HG03521 (cell line): ENCODE data around the gene AMPD2.
"Not testable (repeated sequence)": the region's sequence is repeated elsewhere in the genome, so short reads cannot be mapped to it uniquely, and the experiment has no call there.

Source experiments
- ATAC-seq: cut with Tn5 transposase; IDR thresholded peaks from one replicate; pipeline ENCODE4 v1.9.1; 2021; ENCODE audit warnings: mild to moderate bottlenecking, moderate library complexity; ENCODE audit not compliant: unreplicated experiment

Gene AMPD2

DNA sequence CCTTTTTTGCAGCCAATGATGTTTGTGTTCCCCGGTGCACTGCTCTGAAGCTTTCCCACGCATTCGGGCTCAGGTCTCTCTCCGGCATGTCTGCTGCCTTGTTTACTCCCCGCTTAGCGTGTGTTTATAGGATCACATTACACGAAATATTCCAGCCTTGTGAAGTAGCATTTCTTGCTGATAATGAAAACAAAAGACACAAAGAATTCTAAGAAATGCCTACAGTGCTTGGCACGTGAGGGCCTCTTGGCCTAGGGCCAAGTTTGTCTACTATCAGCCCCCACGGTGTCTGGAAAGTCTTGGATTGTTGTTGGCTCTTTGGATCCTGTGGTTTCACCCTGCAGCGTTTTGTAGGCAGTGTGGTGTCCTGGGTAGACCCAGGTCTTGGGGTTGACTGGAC is 25.0 kb downstream of the AMPD2 start:
- no peak for ATAC-seq

DNA sequence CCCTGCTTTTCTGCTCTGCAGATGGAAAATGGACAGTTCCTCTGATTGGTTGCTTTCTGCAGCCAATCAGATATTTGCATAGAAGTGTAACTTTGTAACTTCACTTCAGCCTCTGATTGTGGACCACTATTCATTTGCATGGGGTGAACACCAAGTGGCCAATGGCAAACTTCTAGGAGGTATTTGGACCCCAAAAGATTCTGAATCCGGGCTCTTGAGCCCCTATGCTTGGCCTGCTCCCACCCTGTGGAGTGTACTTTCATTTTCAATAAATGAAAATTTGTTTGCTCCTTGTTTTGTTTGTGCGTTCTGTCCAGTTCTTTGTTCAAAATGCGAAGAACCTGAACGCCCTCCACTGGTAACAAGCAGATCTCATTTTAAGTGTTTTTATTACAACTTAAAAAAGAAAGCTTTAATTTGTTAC is 29.9 kb downstream of the AMPD2 start:
- ATAC-seq, result no peak

DNA sequence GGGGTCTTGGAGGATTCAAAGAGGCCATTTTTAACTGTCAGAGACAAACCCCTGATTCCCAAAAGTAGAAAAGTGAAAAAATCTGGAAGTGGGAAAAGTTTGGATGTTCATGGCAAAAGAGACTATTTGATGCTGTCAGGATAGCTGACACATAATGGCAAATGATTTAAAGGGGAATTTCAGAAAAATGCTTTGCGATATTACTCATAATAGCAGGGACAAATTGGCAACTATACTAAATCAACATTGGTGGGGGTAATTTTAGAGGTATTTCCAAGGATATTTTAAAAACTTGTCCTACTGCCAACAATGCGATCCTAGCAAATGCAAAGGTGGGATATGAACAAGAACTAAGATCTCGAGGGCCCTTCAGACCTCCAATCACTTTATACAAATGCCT is 31.0 kb downstream of the AMPD2 start:
- ATAC-seq, result no peak

DNA sequence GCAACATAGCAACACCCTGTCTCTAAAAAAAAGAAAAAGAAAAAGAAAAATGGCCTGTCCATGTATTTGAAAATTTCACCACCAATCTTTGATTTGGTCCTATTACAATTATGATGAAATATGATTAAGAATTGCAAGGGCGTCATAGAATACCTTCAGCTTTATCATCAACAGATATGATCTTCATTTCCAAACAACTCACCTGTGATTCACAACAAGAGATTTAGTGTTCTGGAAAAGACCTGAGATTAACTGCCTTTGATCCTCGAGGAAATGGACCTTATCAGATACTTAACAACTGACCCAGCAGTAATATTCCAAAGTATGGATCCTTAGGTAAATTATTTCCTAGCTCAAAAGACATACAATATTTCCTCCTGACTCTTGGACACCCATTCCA is 32.8 kb downstream of the AMPD2 start:
- ATAC-seq, result no peak

DNA sequence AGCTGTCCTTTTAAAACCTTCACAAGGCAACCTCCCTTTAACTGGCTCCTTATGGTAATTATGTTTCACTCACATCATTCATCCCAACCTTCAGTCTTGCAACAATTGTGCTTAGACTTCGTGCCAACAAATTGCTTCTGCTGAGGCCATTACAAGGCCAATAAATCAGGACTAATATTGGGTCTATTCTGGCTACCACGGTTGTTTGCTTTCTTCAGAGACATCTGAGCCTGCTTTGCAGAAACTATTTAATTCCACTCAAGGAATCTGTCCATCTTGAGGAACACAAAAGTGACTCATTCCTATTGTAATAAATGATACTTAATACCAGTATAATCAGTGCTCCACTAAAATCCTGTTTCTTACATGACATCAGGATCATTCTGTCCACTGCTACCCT is 33.7 kb downstream of the AMPD2 start:
- no peak for ATAC-seq

DNA sequence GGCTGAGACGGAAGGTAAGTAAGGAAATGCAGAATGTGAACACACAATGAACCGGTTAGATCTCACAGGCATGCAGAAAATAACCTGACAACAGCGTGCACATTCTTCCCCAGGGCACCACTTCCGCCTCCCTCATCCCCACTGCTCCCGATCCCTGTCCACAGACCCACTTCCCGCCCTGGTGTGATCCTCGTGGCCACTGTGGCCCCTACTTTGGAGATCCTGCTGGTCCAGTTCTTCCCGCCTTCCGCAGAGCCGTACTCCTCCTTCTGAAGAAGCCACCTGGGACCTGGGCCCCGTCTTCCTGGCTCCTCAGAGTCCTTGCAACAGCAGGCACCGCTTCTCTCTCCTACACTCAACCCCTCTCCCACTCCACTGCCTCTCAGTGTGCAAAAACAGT is 34.9 kb downstream of the AMPD2 start:
- no peak for ATAC-seq

DNA sequence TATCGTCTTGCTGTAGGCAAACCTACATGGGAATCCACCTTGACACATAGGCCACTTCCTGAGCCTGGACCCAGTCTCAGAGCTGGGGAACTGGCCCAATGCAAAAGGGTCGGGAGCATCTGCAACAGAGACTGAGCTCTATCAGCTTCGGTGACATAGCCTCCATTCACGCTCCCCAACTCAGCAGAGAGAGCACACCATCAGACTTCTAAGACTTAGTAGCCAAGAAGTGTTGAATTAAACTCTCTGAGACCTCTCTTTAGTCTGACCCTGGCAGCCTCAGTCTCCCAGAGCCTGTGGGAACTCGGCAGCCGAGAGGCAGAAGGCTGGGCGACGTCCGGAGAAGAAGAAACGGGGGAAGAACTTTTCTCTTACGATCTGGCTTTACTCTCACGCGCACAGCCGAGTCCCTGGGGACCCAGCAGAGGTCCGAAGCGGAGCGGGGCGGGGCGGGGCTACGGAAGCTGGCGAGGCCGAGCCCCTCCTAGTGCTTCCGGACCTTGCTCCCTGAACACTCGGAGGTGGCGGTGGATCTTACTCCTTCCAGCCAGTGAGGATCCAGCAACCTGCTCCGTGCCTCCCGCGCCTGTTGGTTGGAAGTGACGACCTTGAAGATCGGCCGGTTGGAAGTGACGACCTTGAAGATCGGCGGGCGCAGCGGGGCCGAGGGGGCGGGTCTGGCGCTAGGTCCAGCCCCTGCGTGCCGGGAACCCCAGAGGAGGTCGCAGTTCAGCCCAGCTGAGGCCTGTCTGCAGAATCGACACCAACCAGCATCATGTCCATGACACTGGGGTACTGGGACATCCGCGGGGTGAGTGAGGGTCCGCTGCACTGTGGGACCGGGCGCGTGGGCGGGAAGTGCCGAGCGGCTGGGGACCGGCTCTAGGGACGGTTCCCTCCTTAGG is 36.2 kb downstream of the AMPD2 start, which contains the start of gene GSTM4:
GSTM4 (plus strand) TSS at position 485 of the 905 bp plus-strand sequence; CDS start at position 776, 291 bp downstream.
- peak; percentile 86 for ATAC-seq

DNA sequence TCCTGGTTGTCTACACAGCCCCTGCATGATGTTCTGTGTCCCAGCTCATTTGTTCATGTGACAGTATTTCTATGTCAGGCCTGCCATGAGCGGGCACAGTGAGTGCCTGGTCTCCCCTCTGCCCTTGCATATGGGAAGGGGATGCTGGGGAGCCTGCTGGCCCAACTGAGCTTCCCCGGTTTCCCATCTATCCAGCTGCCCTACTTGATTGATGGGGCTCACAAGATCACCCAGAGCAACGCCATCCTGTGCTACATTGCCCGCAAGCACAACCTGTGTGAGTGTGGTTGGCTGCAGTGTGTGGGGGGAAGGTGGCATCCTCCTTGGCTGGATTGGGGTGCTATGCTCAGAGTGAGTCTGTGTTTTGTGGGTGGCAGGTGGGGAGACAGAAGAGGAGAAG is 37.8 kb downstream of the AMPD2 start:
- ATAC-seq, result no peak

DNA sequence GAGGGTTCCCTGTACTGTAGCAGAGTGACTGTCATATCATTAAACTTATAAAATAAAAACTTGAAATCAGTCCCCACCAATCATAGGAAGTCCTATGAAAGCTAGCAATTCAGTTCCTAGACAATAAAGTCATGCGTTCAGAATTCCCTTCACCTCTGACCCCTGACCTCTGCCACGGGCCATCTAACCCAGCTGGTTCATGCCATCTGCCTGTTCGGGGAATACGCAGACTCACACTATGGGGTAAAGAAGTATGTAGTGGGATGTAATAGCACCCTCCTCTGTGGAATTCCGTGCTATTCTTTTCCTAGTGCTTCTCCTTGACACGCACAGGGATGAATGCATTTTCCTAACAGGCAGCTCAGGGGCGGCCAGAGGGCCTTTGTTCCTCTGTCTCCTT is 38.3 kb downstream of the AMPD2 start:
- no peak for ATAC-seq

DNA sequence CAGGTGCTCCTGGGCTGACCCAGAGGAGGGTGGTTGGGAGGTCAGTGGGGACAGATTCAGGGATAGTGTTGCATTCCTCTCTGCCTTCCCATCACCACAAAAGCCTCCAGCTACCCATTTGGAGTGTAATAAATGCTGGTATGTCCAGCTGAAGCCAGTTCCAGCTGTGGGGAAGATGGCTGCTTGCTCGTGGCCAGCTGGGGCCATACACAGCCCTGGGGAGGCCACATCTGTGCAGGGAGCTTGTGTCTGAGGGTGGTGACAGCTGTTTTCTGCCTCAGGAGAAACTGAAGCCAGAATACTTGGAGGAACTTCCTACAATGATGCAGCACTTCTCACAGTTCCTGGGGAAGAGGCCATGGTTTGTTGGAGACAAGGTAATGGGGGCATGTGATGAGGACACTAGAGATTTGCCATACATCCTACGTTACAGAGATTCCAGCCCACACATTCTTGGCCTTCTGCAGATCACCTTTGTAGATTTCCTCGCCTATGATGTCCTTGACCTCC is 39.0 kb downstream of the AMPD2 start:
- ATAC-seq, result no peak

DNA sequence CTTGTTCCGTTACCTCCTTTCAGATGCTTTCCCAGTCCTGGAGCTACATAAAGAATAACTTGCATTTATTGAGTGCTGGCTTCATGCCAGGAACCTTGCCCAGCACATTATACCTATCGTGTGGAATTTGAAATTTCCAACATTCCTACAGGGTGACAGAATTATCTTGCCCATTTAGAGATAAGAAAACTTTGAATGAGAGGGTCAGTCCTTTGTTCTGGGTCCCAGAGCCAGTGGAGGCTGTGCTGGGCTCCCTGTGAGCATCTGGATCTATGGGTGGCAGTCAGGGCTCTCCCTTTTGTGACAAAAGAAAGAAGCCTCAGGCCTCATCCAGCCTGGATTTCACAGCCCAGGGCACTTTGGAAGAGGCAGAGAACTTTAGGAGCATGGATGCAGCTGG is 39.5 kb downstream of the AMPD2 start:
- ATAC-seq, result no peak

DNA sequence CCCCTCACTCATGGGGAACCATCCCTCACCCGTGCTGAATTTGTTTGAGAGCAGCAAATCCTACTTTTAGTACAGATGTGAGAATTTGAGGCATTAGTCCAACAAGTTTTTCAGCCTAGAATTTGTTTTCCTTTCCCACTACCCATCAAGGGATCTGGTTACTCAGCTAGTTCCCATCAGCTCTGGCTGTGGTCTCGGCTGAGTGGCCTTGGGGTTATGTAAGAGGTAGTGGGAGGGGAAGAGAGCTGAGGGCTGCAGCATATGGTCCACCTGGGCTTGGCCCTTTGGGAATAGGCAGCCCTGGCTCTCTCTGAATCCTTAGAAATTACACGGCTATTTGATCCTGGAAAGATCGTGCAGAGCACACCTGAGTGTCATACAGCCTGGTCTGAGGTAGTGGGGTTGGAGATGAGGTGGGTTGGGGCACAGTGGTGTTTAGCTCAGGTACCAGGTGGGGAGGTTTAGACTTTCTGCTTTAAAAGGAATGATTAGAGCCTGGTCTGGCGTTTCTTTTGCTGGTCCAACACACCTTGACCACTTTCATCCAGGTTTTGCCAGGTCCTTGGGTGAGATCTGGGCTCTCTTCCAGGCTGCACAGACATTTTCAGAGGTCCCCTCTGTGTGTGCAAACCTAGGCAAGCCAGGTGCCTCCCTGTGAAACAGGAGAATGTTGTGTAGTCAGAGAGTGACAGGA is 40.5 kb downstream of the AMPD2 start:
- no peak for ATAC-seq

DNA sequence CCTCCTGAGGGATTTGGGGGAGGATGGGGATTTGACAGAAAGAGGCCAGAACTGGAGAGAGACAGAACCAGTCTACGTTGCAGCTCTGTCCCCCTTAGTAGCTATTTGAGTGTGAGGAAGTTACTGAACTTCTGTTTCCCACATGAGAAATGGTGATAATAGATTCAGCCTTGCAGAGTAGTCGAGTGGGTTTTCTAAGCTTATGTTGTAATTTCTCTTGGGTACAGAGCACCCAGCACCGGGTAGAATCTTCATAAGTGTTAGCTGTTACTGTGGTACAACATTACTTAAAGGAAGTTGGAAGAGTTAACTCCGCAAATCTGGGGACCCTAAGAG is 41.0 kb downstream of the AMPD2 start:
- ATAC-seq, result not testable (repeated sequence)

DNA sequence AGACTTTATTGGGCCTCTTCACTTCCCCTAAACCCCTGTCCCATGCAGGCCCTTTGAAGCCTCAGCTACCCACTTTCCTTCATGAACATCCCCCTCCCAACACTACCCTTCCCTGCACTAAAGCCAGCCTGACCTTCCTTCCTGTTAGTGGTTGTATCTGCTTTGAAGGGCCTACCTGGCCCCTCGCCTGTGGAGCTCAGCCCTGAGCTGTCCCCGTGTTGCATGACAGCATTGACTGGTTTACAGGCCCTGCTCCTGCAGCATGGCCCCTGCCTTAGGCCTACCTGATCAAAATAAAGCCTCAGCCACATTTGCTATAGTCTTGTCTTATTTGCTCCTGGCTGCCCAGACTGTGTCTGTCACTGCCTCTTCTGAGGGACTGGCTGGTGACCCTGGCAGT is 41.8 kb downstream of the AMPD2 start:
- no peak for ATAC-seq

DNA sequence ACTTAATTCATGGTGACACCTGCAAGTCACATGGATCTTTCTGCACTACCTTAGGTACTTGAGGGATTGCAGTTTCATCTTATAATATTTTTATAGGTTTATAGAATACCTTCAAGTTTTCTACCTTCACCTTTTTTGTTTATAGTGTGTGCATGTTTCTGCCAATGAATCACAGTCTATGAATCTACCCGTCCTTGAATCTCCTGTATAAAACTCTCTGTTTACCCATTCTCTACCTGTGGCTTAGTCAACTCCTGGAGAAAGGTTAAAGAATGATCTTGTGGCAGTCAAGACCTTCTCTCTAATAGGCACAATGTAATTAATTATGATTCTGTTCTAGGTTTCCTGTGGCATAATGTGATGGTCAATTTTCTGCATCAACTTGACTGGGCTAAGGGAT is 45.0 kb downstream of the AMPD2 start:
- ATAC-seq, result no peak

DNA sequence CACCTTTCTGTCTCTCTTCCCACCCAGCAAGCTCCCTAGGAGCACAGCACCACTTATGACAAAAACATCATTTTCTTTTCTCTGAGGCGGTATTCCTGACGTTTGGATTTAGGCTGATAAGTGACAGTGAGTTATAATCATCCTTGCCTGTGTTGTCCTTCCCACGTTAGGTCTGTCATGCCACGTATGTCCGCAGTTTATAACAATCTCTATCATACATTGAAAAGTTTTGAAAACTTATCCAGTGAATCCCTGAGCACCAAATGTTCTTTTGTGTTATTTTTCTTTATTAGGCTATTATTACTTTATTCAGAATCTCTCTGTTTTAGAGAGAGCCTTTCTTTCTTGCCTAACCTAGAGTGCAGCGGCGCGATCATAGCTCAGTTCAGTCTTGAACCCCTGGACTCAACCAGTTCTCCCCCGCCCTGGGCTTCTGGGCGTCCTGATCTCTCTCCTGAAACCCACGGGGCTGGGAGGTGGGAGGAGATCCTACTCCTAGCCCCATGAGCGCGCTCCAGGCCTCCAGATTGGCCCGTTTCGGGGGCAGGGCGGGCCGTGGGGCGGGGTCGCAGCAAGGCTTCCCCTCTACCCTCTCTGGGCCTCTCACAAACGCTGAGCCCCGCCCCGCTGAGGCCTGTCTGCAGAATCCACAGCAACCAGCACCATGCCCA is 48.0 kb downstream of the AMPD2 start, which contains the start of gene GSTM2:
GSTM2 (plus strand) TSS at position 606 of the 671 bp plus-strand sequence; CDS start at position 665, 59 bp downstream.
- no peak for ATAC-seq

DNA sequence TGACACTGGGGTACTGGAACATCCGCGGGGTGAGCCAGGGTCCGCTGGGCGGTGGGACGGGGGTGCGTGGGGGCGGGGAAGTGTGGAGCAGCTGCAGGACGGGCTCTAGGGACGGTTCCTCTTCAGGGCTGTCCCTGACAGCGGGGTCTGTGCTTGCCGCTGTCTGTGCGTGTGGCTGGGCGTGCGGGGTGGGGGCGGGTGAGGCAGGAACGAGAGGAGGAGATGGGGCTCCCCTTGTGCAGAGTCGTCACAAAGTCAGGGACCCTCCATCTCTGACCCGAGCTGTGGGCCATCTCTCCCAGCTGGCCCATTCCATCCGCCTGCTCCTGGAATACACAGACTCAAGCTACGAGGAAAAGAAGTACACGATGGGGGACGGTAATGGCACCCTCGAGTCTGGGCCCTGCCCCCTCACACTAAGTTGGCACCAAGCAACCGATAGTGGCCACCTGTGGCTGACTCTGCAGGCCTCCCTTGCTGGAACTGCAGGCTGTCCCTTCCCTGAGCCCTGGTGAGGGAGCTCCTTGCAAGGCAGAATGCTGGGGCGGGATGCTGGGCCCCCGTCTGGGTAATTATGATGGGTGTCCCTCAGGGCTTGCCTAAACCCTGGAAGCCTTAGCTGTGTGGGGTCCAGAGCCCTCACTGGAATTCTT is 48.6 kb downstream of the AMPD2 start:
- no peak for ATAC-seq

DNA sequence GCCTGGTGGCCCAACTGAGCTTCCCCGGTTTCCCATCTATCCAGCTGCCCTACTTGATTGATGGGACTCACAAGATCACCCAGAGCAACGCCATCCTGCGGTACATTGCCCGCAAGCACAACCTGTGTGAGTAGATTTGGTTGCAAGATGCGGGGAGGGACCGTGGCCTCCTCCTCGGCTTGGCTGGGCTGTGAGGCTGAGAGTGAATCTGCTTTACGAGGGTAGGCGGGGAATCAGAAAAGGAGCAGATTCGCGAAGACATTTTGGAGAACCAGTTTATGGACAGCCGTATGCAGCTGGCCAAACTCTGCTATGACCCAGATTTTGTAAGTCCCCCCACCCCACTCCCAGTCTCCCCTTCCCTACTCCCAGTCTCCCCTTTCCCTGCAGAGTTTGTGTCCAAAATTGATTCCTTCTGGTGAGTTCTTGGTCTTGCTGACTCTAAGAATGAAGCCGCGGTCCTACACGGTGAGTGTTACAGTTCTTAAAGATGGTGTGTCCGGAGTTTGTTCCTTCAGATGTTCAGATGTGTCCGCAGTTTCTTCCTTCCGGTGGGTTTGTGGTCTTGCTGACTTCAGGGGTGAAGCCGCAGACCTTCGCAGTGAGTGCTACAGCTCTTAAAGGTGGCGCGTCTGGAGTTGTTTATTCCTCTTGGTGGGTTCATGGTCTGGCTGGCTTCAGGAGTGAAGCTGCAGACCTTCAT is 49.8 kb downstream of the AMPD2 start:
- ATAC-seq, result no peak

DNA sequence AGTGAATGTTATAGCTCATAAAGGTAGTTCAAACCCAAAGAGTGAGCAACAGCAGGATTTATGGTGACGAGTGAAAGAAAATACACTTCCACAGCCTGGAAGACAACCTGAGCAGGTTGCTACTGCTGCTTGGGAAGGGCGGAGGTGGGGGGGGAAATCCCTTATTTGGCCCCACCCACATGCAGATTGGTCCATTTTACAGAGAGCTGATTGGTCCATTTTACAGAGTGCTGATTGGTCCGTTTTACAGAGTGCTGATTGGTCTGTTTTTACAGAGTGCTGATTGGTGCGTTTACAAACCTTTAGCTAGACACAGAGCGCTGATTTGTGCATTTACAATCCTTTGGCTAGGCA is 50.3 kb downstream of the AMPD2 start:
- ATAC-seq, result not testable (repeated sequence)

DNA sequence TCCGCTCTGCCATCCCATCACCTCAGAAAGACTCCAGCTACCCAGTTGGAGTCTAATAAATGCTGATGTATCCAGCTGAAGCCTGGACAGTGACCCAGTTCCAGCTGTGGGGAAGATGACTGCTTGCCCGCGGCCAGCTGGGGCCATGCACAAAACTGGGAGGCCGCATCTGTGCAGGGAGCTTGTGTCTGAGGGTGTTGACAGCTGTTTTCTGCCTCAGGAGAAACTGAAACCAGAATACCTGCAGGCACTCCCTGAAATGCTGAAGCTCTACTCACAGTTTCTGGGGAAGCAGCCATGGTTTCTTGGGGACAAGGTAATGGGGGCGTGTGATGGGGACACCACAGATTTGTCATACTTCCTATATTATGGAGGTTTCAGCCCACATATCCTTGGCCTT is 51.4 kb downstream of the AMPD2 start:
- ATAC-seq, result no peak
